ENCODE data around the gene PHF3. TPM values are rescaled to one million over a fixed set of nuclear protein-coding genes. Genes with fewer than 3 reads are reported as not detected.
"Not testable (repeated sequence)": the region's sequence is repeated elsewhere in the genome, so short reads cannot be mapped to it uniquely, and the experiment has no call there.

PHF3 gene
- total and polyA plus RNA-seq, 2 donors: 21.9 to 124 TPM

DNA sequence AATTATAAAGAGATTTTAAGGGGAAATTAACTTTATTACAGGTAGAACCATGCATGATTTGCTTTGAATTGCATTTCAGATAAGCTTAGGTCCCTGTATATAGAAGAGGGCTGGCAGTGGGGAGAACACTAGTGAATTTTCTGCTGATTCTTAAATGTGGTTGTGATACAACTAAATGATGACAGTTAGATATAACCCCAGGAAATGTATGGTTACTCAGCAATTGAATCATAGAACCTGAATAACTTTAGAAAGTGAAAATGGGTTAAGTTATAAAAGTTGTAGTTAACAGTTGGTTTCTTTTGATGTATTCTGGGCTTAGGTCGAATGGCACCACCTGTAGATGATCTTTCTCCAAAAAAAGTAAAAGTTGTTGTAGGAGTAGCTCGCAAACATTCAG is 70.1 kb downstream of the PHF3 start:
- H3K4me3 ChIP-seq (ENCODE audit: low read depth, low read length): no peak overlapping the region
- DNase-seq (ENCODE audit: extremely low spot score): no peak
- H3K27ac ChIP-seq (ENCODE audit: low read depth): no peak overlapping the region
- peaks cover 6% of the 10 kb centered on the region for H3K36me3 ChIP-seq (ENCODE audit: insufficient read depth)
- no peaks in the 10 kb centered on the region for H3K4me1 ChIP-seq (ENCODE audit: insufficient read depth)
- WGBS: 87% methylated on average over 2 of the region's 2 CpGs

DNA sequence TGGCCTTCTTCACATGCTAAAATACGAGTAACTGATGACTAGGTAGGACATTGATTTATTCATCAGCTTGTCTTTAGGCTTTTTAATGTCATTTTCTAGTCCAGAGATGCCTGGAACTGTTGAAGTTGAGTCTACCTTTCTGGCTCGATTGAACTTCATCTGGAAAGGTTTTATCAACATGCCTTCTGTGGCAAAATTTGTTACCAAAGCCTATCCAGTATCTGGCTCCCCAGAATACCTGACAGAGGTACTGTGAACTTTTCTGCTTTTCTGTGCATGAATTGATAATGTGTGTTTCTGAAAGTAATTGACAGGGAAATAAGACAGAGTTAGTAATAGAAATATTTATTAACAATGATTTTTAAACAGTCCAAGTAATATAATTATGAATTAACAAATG is 71.0 kb downstream of the PHF3 start:
- Histone ChIP-seq H3K36me3 (ENCODE audit: insufficient read depth) (peaks cover 10% of the 10 kb centered on the region), H3K4me3 (ENCODE audit: low read depth, low read length) (no peak overlapping the region), H3K27ac (ENCODE audit: low read depth) (no peak overlapping the region), H3K4me1 (ENCODE audit: insufficient read depth) (no peaks in the 10 kb centered on the region)
- no peak for DNase-seq (ENCODE audit: extremely low spot score)
- 80% methylated on average over 2 of the region's 2 CpGs for WGBS

GRCh38 chr6:63708631-63709030 is 73.0 kb downstream of the PHF3 start:
- no peak overlapping the region for H3K4me3 ChIP-seq (ENCODE audit: low read depth, low read length)
- 93% methylated on average over 1 of the region's 1 CpG for WGBS

GRCh38 chr6:63709148-63709547 is 73.5 kb downstream of the PHF3 start:
- H3K4me3 ChIP-seq (ENCODE audit: low read depth, low read length): no peak overlapping the region
- no peak for DNase-seq (ENCODE audit: extremely low spot score)
- peaks cover 13% of the 10 kb centered on the region for H3K36me3 ChIP-seq (ENCODE audit: insufficient read depth)
- H3K27ac ChIP-seq (ENCODE audit: low read depth): no peak overlapping the region
- no peaks in the 10 kb centered on the region for H3K4me1 ChIP-seq (ENCODE audit: insufficient read depth)

More at GRCh38 chr6:63708631-63709030, 73.0 kb downstream of the PHF3 start:
- Histone ChIP-seq H3K4me1 (ENCODE audit: insufficient read depth) (no peaks in the 10 kb centered on the region), H3K27ac (ENCODE audit: low read depth) (no peak overlapping the region), H3K36me3 (ENCODE audit: insufficient read depth) (peaks cover 13% of the 10 kb centered on the region)
- DNase-seq (ENCODE audit: extremely low spot score): no peak

DNA sequence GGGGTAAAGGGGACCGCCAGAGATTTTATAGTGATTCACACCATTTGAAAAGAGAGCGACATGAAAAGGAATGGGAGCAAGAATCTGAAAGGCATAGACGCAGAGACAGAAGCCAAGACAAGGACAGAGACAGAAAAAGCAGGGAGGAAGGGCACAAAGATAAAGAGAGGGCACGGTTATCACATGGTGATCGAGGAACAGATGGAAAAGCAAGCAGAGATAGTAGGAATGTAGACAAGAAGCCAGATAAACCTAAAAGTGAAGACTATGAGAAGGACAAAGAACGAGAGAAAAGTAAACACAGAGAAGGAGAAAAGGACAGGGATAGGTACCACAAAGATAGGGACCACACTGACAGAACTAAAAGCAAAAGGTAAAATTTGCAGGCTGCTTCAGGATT is 77.7 kb downstream of the PHF3 start:
- no peak overlapping the region for H3K4me3 ChIP-seq (ENCODE audit: low read depth, low read length)
- H3K4me1 ChIP-seq (ENCODE audit: insufficient read depth): no peaks in the 10 kb centered on the region
- no peak overlapping the region for H3K27ac ChIP-seq (ENCODE audit: low read depth)
- 94% methylated on average over 6 of the region's 6 CpGs for WGBS
- no peak for DNase-seq (ENCODE audit: extremely low spot score)
- H3K36me3 ChIP-seq (ENCODE audit: insufficient read depth): peaks cover 10% of the 10 kb centered on the region

DNA sequence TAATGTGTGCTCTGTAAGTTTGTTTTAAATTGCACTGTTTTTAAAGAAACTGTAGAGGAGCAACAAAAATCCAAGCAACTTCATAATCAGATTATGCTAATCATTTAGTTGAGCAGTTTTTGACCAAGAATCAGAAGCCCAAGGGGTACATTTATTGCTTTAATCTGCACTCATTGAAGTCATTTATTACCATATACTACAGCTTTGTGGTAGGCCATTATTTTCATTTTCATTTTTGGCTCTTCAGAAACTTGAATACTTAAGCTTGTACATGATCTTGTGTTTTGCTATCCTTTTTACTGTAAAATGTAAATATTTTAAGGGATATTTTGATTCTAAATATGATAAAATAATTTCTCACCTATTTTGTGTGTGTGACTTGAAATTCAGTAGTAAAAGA is 78.5 kb downstream of the PHF3 start:
- H3K36me3 ChIP-seq (ENCODE audit: insufficient read depth): peaks cover 10% of the 10 kb centered on the region

GRCh38 chr6:63716169-63716568 is 80.6 kb downstream of the PHF3 start:
- Histone ChIP-seq H3K27ac (ENCODE audit: low read depth) (no peak overlapping the region), H3K4me3 (ENCODE audit: low read depth, low read length) (no peak overlapping the region), H3K4me1 (ENCODE audit: insufficient read depth) (no peaks in the 10 kb centered on the region), H3K36me3 (ENCODE audit: insufficient read depth) (peaks cover 10% of the 10 kb centered on the region)
- WGBS: 95% methylated on average over 2 of the region's 2 CpGs
- no peak for DNase-seq (ENCODE audit: extremely low spot score)

More for the DNA sequence above, 78.5 kb downstream of the PHF3 start:
- Histone ChIP-seq H3K4me1 (ENCODE audit: insufficient read depth) (no peaks in the 10 kb centered on the region), H3K27ac (ENCODE audit: low read depth) (no peak overlapping the region), H3K4me3 (ENCODE audit: low read depth, low read length) (no peak overlapping the region)
- DNase-seq (ENCODE audit: extremely low spot score): no peak

DNA sequence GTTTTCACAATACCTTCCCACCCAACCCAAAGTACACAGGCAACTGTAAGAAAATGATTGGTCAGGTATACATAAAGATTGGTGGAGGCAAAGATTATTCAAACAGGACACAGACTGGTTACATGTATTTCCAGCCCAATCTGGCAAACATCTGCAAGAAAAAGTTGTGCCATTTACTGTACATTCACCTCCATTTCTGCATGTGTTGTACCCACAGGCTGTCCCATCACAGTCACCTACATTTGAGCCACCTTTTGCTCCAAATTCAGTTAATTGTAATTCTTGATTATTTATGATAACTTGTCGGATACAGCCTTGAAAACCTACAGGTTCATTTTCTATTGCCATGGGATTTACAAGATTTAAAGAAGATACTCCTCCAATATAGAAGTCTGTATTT is 85.6 kb downstream of the PHF3 start:
- WGBS: 88% methylated on average over 1 of the region's 1 CpG
- DNase-seq (ENCODE audit: extremely low spot score): no peak

GRCh38 chr6:63724721-63725120 is 89.1 kb downstream of the PHF3 start:
- Histone ChIP-seq H3K4me1 (ENCODE audit: insufficient read depth) (no peaks in the 10 kb centered on the region), H3K4me3 (ENCODE audit: low read depth, low read length) (no peak overlapping the region), H3K36me3 (ENCODE audit: insufficient read depth) (no peaks in the 10 kb centered on the region), H3K27ac (ENCODE audit: low read depth) (no peak overlapping the region)
- DNase-seq (ENCODE audit: extremely low spot score): no peak

More for the DNA sequence above, 85.6 kb downstream of the PHF3 start:
- Histone ChIP-seq H3K36me3 (ENCODE audit: insufficient read depth) (no peaks in the 10 kb centered on the region), H3K27ac (ENCODE audit: low read depth) (no peak overlapping the region), H3K4me1 (ENCODE audit: insufficient read depth) (no peaks in the 10 kb centered on the region), H3K4me3 (ENCODE audit: low read depth, low read length) (no peak overlapping the region)

DNA sequence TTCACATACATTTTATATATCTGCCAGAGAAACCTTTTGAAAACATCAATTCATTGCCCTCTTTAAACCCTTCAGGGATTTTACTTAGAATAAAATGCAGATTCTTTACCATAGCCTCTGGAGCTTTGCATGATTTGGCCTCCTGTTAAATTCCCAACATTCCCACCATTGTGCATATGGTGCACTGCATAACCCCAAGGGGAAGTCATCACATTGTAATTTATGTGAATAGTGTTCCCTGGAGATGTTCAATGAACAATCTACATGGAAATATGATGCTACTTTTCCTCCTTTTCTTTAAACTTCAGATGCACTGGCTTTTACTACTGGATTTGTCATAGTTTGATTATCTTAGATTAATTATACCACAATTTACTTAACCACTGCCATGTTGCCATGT is 94.7 kb downstream of the PHF3 start:
- H3K4me1 ChIP-seq (ENCODE audit: insufficient read depth): no peaks in the 10 kb centered on the region
- H3K27ac ChIP-seq (ENCODE audit: low read depth): no peak overlapping the region
- no peak overlapping the region for H3K4me3 ChIP-seq (ENCODE audit: low read depth, low read length)
- no peak for DNase-seq (ENCODE audit: extremely low spot score)
- no peaks in the 10 kb centered on the region for H3K36me3 ChIP-seq (ENCODE audit: insufficient read depth)

- no peak overlapping the region for H3K4me3 ChIP-seq (ENCODE audit: low read depth, low read length)
- H3K27ac ChIP-seq (ENCODE audit: low read depth): no peak overlapping the region
- H3K36me3 ChIP-seq (ENCODE audit: insufficient read depth): no peaks in the 10 kb centered on the region
- H3K4me1 ChIP-seq (ENCODE audit: insufficient read depth): no peaks in the 10 kb centered on the region
- DNase-seq (ENCODE audit: extremely low spot score): no peak
- whole genome bisulfite sequencing: 81% methylated on average over 3 of the region's 3 CpGs
These were observed 96.3 kb downstream of the PHF3 start for GRCh38 chr6:63731930-63732329.

- WGBS: 89% methylated on average over 2 of the region's 2 CpGs
- no peak for DNase-seq (ENCODE audit: extremely low spot score)
- H3K4me3 ChIP-seq (ENCODE audit: low read depth, low read length): no peak overlapping the region
These were observed 96.7 kb downstream of the PHF3 start for GRCh38 chr6:63732336-63732735.

DNA sequence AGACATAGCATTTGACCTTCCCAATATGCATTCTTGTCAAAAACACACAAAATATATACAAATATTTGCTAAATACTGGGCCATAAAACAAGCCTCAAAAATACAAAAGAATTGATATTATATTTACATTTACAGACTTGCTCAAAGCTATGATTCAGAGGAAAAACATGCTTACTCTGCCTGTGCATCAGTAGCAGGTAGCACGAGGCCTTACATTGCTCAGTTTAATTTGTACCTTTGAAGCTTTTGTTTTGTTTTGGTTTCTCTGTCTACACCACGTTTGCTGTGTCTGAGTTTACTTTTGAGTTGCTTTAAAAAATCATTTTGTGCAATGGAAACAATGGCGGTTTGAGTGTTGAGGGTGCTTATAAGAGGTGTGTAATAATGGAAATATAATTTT is 99.3 kb downstream of the PHF3 start:
- Histone ChIP-seq H3K4me1 (ENCODE audit: insufficient read depth) (no peaks in the 10 kb centered on the region), H3K4me3 (ENCODE audit: low read depth, low read length) (no peak overlapping the region), H3K36me3 (ENCODE audit: insufficient read depth) (no peaks in the 10 kb centered on the region), H3K27ac (ENCODE audit: low read depth) (no peak overlapping the region)
- DNase-seq (ENCODE audit: extremely low spot score): no peak
- WGBS: 78% methylated on average over 3 of the region's 3 CpGs

More at GRCh38 chr6:63732336-63732735, 96.7 kb downstream of the PHF3 start:
- Histone ChIP-seq H3K27ac (ENCODE audit: low read depth) (no peak overlapping the region), H3K4me1 (ENCODE audit: insufficient read depth) (no peaks in the 10 kb centered on the region), H3K36me3 (ENCODE audit: insufficient read depth) (no peaks in the 10 kb centered on the region)

DNA sequence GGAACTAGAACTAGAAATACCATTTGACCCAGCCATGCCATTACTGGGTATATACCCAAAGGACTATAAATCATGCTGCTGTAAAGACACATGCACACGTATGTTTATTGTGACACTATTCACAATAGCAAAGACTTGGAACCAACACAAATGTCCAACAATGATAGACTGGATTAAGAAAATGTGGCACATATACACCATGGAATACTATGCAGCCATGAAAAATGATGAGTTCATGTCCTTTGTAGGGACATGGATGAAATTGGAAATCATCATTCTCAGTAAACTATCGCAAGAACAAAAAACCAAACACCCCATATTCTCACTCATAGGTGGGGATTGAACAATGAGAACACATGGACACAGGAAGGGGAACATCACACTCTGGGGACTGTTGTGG is 102.6 kb downstream of the PHF3 start:
- not testable (repeated sequence) for H3K4me3 ChIP-seq (ENCODE audit: low read depth, low read length); DNase-seq (ENCODE audit: extremely low spot score); H3K27ac ChIP-seq (ENCODE audit: low read depth); H3K4me1 ChIP-seq (ENCODE audit: insufficient read depth); H3K36me3 ChIP-seq (ENCODE audit: insufficient read depth)
- 100% methylated on average over 2 of the region's 2 CpGs for WGBS

DNA sequence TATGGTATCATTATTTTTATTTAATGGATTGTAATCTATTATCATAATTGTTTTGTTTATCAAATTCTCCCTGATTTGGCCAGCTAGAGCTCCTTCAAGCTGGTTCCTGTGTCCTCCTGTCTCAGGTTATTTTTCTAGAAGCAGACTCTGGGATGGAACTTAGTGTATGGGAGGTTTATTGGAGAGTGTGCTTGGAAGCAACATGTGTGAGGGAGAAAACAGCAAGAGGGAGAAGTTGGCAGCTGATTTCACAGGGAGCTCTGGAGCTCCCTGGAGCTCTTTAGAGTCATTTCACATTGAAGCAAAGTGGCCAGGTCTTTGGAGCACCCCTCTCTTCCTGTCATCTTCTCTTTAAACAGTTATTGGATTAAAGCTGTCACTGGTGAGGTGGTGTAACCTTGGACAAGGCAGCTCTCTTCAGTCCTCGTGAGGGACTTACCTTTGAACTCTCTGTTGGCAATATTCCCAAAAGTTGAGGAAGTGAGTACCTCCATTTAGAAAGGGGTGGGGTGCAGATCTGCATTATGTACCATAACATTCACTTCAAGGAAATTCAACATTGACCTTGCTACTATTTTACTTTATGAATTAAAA is 103.6 kb downstream of the PHF3 start:
- 17% methylated on average over 1 of the region's 1 CpG for WGBS
- no peak for DNase-seq (ENCODE audit: extremely low spot score)

More for the DNA sequence above, 103.6 kb downstream of the PHF3 start:
- H3K36me3 ChIP-seq (ENCODE audit: insufficient read depth): no peaks in the 10 kb centered on the region
- H3K4me3 ChIP-seq (ENCODE audit: low read depth, low read length): no peak overlapping the region
- no peak overlapping the region for H3K27ac ChIP-seq (ENCODE audit: low read depth)
- no peaks in the 10 kb centered on the region for H3K4me1 ChIP-seq (ENCODE audit: insufficient read depth)
